ENCODE measurements around the gene IL22RA1.

IL22RA1 gene

GRCh38 chr1:24107462-24108138 is 35.3 kb downstream of the IL22RA1 start:
- Histone ChIP-seq H3K27me3 (ENCODE audit: low read length) (no peaks in the 10 kb centered on the region), H3K9me3 (ENCODE audit: insufficient read depth, low read length) (no peaks in the 10 kb centered on the region), H3F3A (ENCODE audit: insufficient read depth) (no peaks in the 10 kb centered on the region), H3K4me2 (ENCODE audit: low read depth, low read length, poor library complexity, severe bottlenecking) (no peak overlapping the region), H3K27ac (ENCODE audit: low read depth, low read length) (no peak overlapping the region), H3K79me2 (ENCODE audit: insufficient read depth, low read length) (no peaks in the 10 kb centered on the region), H2AFZ (ENCODE audit: low read depth, low read length, severe bottlenecking) (no peak overlapping the region), H3K9ac (ENCODE audit: low read length) (no peak overlapping the region), H3K4me3 (ENCODE audit: insufficient read depth, low read length, poor library complexity, severe bottlenecking) (no peak overlapping the region), H3K36me3 (ENCODE audit: low read length) (no peaks in the 10 kb centered on the region), H3K9me2 (replicated peaks; ENCODE audit: insufficient read depth, low read length) (no peaks in the 10 kb centered on the region), H4K20me1 (ENCODE audit: low read depth, low read length) (no peaks in the 10 kb centered on the region)
- no peak for TF ChIP-seq CTCF (IDR thresholded peaks at IDR 0.05; ENCODE audit: insufficient read depth, low read length, poor library complexity, severe bottlenecking)
- TF ChIP-seq EZH2phosphoT487 (conservative IDR thresholded peaks at IDR 0.05; ENCODE audit: low read length) = no peak

GRCh38 chr1:24105368-24106160 is 37.4 kb downstream of the IL22RA1 start:
- no peak overlapping the region for H3K4me2 ChIP-seq (ENCODE audit: low read depth, low read length, poor library complexity, severe bottlenecking)
- TF ChIP-seq EZH2phosphoT487 (conservative IDR thresholded peaks at IDR 0.05; ENCODE audit: low read length) (no peak), CTCF (IDR thresholded peaks at IDR 0.05; ENCODE audit: insufficient read depth, low read length, poor library complexity, severe bottlenecking) (no peak)
- H3F3A ChIP-seq (ENCODE audit: insufficient read depth) = no peaks in the 10 kb centered on the region
- H3K4me3 ChIP-seq (ENCODE audit: insufficient read depth, low read length, poor library complexity, severe bottlenecking) = no peak overlapping the region
- H4K20me1 ChIP-seq (ENCODE audit: low read depth, low read length) = no peaks in the 10 kb centered on the region
- H3K9me3 ChIP-seq (ENCODE audit: insufficient read depth, low read length) = no peaks in the 10 kb centered on the region
- H3K27ac ChIP-seq (ENCODE audit: low read depth, low read length) = no peak overlapping the region
- H2AFZ ChIP-seq (ENCODE audit: low read depth, low read length, severe bottlenecking) = no peak overlapping the region
- no peaks in the 10 kb centered on the region for H3K36me3 ChIP-seq (ENCODE audit: low read length)
- no peaks in the 10 kb centered on the region for H3K27me3 ChIP-seq (ENCODE audit: low read length)
- H3K9ac ChIP-seq (ENCODE audit: low read length) = no peak overlapping the region
- H3K9me2 ChIP-seq (replicated peaks; ENCODE audit: insufficient read depth, low read length) = no peaks in the 10 kb centered on the region
- no peaks in the 10 kb centered on the region for H3K79me2 ChIP-seq (ENCODE audit: insufficient read depth, low read length)

GRCh38 chr1:24104854-24105253 is 38.1 kb downstream of the IL22RA1 start:
- Histone ChIP-seq H3K4me2 (ENCODE audit: low read depth, low read length, poor library complexity, severe bottlenecking) (no peak overlapping the region), H3K9me2 (replicated peaks; ENCODE audit: insufficient read depth, low read length) (no peaks in the 10 kb centered on the region), H3K9me3 (ENCODE audit: insufficient read depth, low read length) (no peaks in the 10 kb centered on the region), H3K27me3 (ENCODE audit: low read length) (no peaks in the 10 kb centered on the region), H3K79me2 (ENCODE audit: insufficient read depth, low read length) (no peaks in the 10 kb centered on the region), H3K4me3 (ENCODE audit: insufficient read depth, low read length, poor library complexity, severe bottlenecking) (no peak overlapping the region), H3K27ac (ENCODE audit: low read depth, low read length) (no peak overlapping the region), H2AFZ (ENCODE audit: low read depth, low read length, severe bottlenecking) (no peak overlapping the region), H4K20me1 (ENCODE audit: low read depth, low read length) (no peaks in the 10 kb centered on the region), H3K9ac (ENCODE audit: low read length) (no peak overlapping the region), H3K36me3 (ENCODE audit: low read length) (no peaks in the 10 kb centered on the region), H3F3A (ENCODE audit: insufficient read depth) (no peaks in the 10 kb centered on the region)
- no peak for TF ChIP-seq CTCF (IDR thresholded peaks at IDR 0.05; ENCODE audit: insufficient read depth, low read length, poor library complexity, severe bottlenecking)
- no peak for TF ChIP-seq EZH2phosphoT487 (conservative IDR thresholded peaks at IDR 0.05; ENCODE audit: low read length)
